K562 (cell line): ENCODE measurements around the gene MTPN. TPM values are rescaled to one million over a fixed set of nuclear protein-coding genes. Genes with fewer than 3 reads are reported as not detected.

Experiments used
- ARNT ChIP-seq, 2 experiments: fragments of 450-650 bp; IDR thresholded peaks; 2 replicates each; pipeline ENCODE4 v1.6.1; 2016; ENCODE audit warnings: mild to moderate bottlenecking in 1 of 2
- CREM ChIP-seq: IDR thresholded peaks from 2 replicates; pipeline ENCODE4 v1.6.1; 2014; ENCODE audit warnings: antibody characterized with exemption, low read depth
- E2F1 ChIP-seq: sonication (generic); formaldehyde crosslinking; IDR thresholded peaks from 2 replicates; pipeline ENCODE4 v1.8.1; 2023; ENCODE audit warnings: mild to moderate bottlenecking, missing genetic modification reagents, moderate library complexity
- EHMT2 ChIP-seq: fragments of 450-650 bp; IDR thresholded peaks from 2 replicates; pipeline ENCODE4 v1.6.1; 2018; ENCODE audit warnings: antibody characterized with exemption
- HCFC1 ChIP-seq: IDR thresholded peaks from 2 replicates; pipeline ENCODE4 v1.6.1; 2012; ENCODE audit warnings: low read depth, low read length, improper control_type of control experiment
- HIVEP1 ChIP-seq: fragments of 250-450 bp; sonication (Bioruptor Pico); IDR thresholded peaks from 2 replicates; pipeline ENCODE4 v1.4.0; 2020; ENCODE audit warnings: mild to moderate bottlenecking
- KDM1A ChIP-seq, 2 experiments: fragments of 450-650 bp; IDR thresholded peaks; 2 replicates each; pipeline ENCODE4 v1.6.1; 2016; ENCODE audit warnings: mild to moderate bottlenecking in 2 of 2
- PURB ChIP-seq: sonication (generic); formaldehyde crosslinking; IDR thresholded peaks from 2 replicates; pipeline ENCODE4 v1.9.0; 2021; ENCODE audit warnings: low read depth, mild to moderate bottlenecking, missing genetic modification reagents
- RNF2 ChIP-seq: sonication (generic); IDR thresholded peaks from 2 replicates; pipeline ENCODE4 v1.6.1; 2016
- SIX5 ChIP-seq, 2 experiments: IDR thresholded peaks; 2 replicates each; pipeline ENCODE4 v1.6.1; 2011; ENCODE audit warnings: low read length in 2 of 2, borderline replicate concordance in 1 of 2, low read depth in 1 of 2, mild to moderate bottlenecking in 1 of 2, moderate library complexity in 1 of 2; ENCODE audit not compliant: insufficient read depth in 1 of 2
- THRA ChIP-seq: fragments of 450-650 bp; IDR thresholded peaks from 2 replicates; pipeline ENCODE4 v1.6.1; 2017; ENCODE audit warnings: mild to moderate bottlenecking, moderate library complexity
- ZNF175 ChIP-seq: fragments of 200-800 bp; sonication (Bioruptor generic); IDR thresholded peaks from 2 replicates; pipeline ENCODE4 v1.6.1; 2016; ENCODE audit warnings: low read depth, mild to moderate bottlenecking, missing genetic modification characterization, missing compliant biosample characterization
- ZNF224 ChIP-seq: sonication (generic); formaldehyde crosslinking; IDR thresholded peaks from 2 replicates; pipeline ENCODE4 v1.8.0; 2022; ENCODE audit warnings: mild to moderate bottlenecking, missing genetic modification reagents
- ZNF561 ChIP-seq: fragments of 450-650 bp; formaldehyde crosslinking; conservative IDR thresholded peaks from 2 replicates; pipeline ENCODE4 v1.4.0; 2020; ENCODE audit warnings: mild to moderate bottlenecking, moderate library complexity
- polyA plus RNA-seq, 8 experiments: library from polyadenylated mRNA; depleted of rRNA in 4 of 8; stranded (reverse) in 5 of 8; unstranded in 3 of 8; fragments of >200 nt; fragmentation: Nextera tagmentation in 2 of 8; fragmentation: Illumina TruSeq in 1 of 8; extraction: Ambion mirVana in 2 of 8; extraction: Trizol in 1 of 8; gene quantifications; 2 replicates each; pipeline versions ENCODE4 v1.2.1 to v1.2.3, GENCODE V29; 2011 to 2014; ENCODE audit warnings: inconsistent platforms in 1 of 8, missing spikeins in 1 of 8
- total RNA-seq, 7 experiments: library from RNA; depleted of rRNA in 6 of 7; stranded (reverse); fragments of >200 nt in 6 of 7; fragmentation: Illumina TruSeq in 2 of 7; extraction: Trizol in 2 of 7; gene quantifications; 2 replicates each; pipeline versions ENCODE4 v1.2.1 to v1.2.3, GENCODE V29; 2011 to 2021; ENCODE audit warnings: low replicate concordance in 1 of 7
- TF ChIP-seq, protein P1 (sequence below): fragments of 450-650 bp; IDR thresholded peaks from 2 replicates; pipeline ENCODE4 v1.6.1; 2016; ENCODE audit warnings: borderline replicate concordance
- TF ChIP-seq, protein P2 (sequence below): fragments of 450-650 bp; formaldehyde crosslinking; IDR thresholded peaks from 2 replicates; pipeline ENCODE4 v1.4.0; 2022; ENCODE audit warnings: missing genetic modification characterization
- TF ChIP-seq, protein P3 (sequence below): sonication (generic); formaldehyde crosslinking; IDR thresholded peaks from 2 replicates; pipeline ENCODE4 v1.8.0; 2023; ENCODE audit warnings: mild to moderate bottlenecking, missing genetic modification reagents

Gene MTPN
- total and polyA plus RNA-seq, 9 of the 15 experiments (the other 6 are each of a cell fraction or from before 2014, with no cell fraction given) = 68.5 to 261 (median 156) TPM

DNA sequence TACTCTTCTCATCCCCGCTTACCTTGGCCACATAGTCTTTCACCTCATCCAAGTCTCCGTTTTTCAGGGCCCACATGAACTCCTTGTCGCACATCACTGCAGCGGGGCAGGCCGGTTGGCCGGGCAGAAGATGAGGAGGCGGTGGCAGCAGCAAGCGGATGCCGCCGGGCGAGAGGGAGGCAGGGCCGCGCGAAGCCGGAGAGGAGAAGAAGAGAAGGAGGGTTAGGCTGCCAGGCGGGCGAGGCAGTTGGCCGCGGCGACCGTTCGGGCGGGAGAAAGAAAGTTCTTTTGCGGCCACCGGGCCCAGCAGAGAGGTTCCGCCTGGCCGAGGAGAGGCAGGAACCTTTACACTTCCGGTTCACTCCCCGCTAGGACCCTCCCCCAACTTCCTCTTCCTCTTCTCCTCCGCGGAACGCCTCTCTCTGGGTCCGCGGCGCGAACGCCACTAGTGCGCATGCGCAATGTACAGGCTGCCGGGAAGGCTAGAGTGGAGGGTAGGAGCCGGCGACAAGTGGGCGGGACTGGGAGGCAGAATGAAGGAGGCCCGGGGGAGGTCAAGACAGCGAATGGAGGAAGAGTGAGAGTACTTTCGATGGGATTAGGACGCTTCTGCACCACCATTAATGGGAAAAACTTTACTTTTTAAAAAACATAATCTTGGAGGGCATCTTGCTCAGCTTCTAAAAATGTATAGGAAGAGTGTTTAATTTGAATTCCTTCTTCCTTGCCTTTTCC is at the start of gene MTPN (continued):
- no peak for TF ChIP-seq ZNF175 (CRISPR knock-in tag)
- TF ChIP-seq ARNT (IDR thresholded peaks at IDR 0.05) = 0 out of 4 replicates have a peak, but pooled peaks of 1 of the 2 experiments have one; percentile 37
- peak; percentile 55; the same call in 1 of the 2 replicates for TF ChIP-seq CREM
- peak in 1 of 2 experiments; percentile 77; a peak in 2 of 4 replicates for TF ChIP-seq KDM1A (IDR thresholded peaks at IDR 0.05)
- TF ChIP-seq ZNF224 (CRISPR knock-in tag) = no peak
- TF ChIP-seq, protein P1, sequence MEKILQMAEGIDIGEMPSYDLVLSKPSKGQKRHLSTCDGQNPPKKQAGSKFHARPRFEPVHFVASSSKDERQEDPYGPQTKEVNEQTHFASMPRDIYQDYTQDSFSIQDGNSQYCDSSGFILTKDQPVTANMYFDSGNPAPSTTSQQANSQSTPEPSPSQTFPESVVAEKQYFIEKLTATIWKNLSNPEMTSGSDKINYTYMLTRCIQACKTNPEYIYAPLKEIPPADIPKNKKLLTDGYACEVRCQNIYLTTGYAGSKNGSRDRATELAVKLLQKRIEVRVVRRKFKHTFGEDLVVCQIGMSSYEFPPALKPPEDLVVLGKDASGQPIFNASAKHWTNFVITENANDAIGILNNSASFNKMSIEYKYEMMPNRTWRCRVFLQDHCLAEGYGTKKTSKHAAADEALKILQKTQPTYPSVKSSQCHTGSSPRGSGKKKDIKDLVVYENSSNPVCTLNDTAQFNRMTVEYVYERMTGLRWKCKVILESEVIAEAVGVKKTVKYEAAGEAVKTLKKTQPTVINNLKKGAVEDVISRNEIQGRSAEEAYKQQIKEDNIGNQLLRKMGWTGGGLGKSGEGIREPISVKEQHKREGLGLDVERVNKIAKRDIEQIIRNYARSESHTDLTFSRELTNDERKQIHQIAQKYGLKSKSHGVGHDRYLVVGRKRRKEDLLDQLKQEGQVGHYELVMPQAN = peak; percentile 92
- TF ChIP-seq PURB (CRISPR knock-in tag) = no peak
- TF ChIP-seq, protein P2, sequence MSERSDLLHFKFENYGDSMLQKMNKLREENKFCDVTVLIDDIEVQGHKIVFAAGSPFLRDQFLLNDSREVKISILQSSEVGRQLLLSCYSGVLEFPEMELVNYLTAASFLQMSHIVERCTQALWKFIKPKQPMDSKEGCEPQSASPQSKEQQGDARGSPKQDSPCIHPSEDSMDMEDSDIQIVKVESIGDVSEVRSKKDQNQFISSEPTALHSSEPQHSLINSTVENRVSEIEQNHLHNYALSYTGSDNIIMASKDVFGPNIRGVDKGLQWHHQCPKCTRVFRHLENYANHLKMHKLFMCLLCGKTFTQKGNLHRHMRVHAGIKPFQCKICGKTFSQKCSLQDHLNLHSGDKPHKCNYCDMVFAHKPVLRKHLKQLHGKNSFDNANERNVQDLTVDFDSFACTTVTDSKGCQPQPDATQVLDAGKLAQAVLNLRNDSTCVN (CRISPR knock-in tag) = no peak
- peak in 1 of 2 experiments; percentile 13; a peak in 1 of 4 replicates for TF ChIP-seq SIX5 (IDR thresholded peaks at IDR 0.05; ENCODE audit: borderline replicate concordance in 1 of 2, insufficient read depth in 1 of 2, low read depth in 1 of 2, low read length in 2 of 2)
- no peak for TF ChIP-seq ZNF561 (CRISPR knock-in tag)
- TF ChIP-seq THRA = no peak
- TF ChIP-seq, protein P3, sequence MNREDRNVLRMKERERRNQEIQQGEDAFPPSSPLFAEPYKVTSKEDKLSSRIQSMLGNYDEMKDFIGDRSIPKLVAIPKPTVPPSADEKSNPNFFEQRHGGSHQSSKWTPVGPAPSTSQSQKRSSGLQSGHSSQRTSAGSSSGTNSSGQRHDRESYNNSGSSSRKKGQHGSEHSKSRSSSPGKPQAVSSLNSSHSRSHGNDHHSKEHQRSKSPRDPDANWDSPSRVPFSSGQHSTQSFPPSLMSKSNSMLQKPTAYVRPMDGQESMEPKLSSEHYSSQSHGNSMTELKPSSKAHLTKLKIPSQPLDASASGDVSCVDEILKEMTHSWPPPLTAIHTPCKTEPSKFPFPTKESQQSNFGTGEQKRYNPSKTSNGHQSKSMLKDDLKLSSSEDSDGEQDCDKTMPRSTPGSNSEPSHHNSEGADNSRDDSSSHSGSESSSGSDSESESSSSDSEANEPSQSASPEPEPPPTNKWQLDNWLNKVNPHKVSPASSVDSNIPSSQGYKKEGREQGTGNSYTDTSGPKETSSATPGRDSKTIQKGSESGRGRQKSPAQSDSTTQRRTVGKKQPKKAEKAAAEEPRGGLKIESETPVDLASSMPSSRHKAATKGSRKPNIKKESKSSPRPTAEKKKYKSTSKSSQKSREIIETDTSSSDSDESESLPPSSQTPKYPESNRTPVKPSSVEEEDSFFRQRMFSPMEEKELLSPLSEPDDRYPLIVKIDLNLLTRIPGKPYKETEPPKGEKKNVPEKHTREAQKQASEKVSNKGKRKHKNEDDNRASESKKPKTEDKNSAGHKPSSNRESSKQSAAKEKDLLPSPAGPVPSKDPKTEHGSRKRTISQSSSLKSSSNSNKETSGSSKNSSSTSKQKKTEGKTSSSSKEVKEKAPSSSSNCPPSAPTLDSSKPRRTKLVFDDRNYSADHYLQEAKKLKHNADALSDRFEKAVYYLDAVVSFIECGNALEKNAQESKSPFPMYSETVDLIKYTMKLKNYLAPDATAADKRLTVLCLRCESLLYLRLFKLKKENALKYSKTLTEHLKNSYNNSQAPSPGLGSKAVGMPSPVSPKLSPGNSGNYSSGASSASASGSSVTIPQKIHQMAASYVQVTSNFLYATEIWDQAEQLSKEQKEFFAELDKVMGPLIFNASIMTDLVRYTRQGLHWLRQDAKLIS (CRISPR knock-in tag) = peak; percentile 74; the same call in 1 of the 2 replicates
- no peak for TF ChIP-seq E2F1 (CRISPR knock-in tag)
- TF ChIP-seq HIVEP1 (CRISPR knock-in tag) = no peak
- TF ChIP-seq HCFC1 = peak; percentile 75
- no peak for TF ChIP-seq EHMT2
- TF ChIP-seq RNF2 = no peak
